ENCODE data around the gene TALDO1. TPM values are rescaled to one million over a fixed set of nuclear protein-coding genes. Genes with fewer than 3 reads are reported as not detected.

TALDO1 gene
- total and polyA plus RNA-seq, 5 experiments from 2014 or later = 120 to 173 (median 160) TPM

- POLR2A ChIA-PET = interaction anchor here (0.6 to 1.5 kb wide), 4 partner anchors 15 to 124 kb away, joined by 3 to 7 read pairs (median 3); no protein-coding TSS in a partner anchor
- ATAC-seq (no peak), DNase-seq (no peak)
- H3K9me3 Mint-ChIP-seq = no peaks in the 10 kb centered on the region
- H3K36me3 Mint-ChIP-seq = peaks cover 0 to 27% (median 2%) of the 10 kb centered on the region in 3 donors
- H3K4me1 Mint-ChIP-seq = peaks cover 7 to 33% (median 29%) of the 10 kb centered on the region in 4 donors
- H3K27me3 Mint-ChIP-seq = no peaks in the 10 kb centered on the region
- peak overlapping the region in 1 of 10 donors; percentile 61 for H3K4me3 Mint-ChIP-seq
- peak overlapping the region in 4 of 10 donors; percentile 34 to 64 (median 53) for H3K27ac Mint-ChIP-seq
Observed at GRCh38 chr11:813456-814096, 66.3 kb downstream of the TALDO1 start.

Other genes with a start within 250 kb of the TALDO1 start
- 100 to 1,000 TPM; 102 to 107 TPM for gene RNH1, start 240.2 kb upstream of the TALDO1 start, total RNA-seq
- 100 to 1,000 TPM; 152 to 198 (median 170) TPM for gene RNH1, start 240.2 kb upstream of the TALDO1 start, polyA plus RNA-seq
- 10 to 100 TPM; 36.2 to 40.7 TPM for gene HRAS, start 211.9 kb upstream of the TALDO1 start, total RNA-seq
- gene HRAS, start 211.9 kb upstream of the TALDO1 start, polyA plus RNA-seq = 10 to 100 TPM in 2 of 3 donors, 1 to 10 TPM in 1; 8.6 to 26.7 (median 15.3) TPM
- 1 to 10 TPM; 4.4 to 5.2 TPM for gene LRRC56, start 209.9 kb upstream of the TALDO1 start, total RNA-seq
- gene LRRC56, start 209.9 kb upstream of the TALDO1 start, polyA plus RNA-seq = 1 to 10 TPM in 1 of 3 donors, under 1 TPM in 2; 0.32 to 1.1 (median 0.44) TPM
- gene LMNTD2, start 186.7 kb upstream of the TALDO1 start, total RNA-seq = 1 to 10 TPM; 6.5 to 7.2 TPM
- gene LMNTD2, start 186.7 kb upstream of the TALDO1 start, polyA plus RNA-seq = 1 to 10 TPM in 1 of 3 donors, under 1 TPM in 2; 0.96 to 1.9 (median 0.99) TPM
- 10 to 100 TPM; 33.7 to 37.6 TPM for gene RASSF7, start 186.5 kb upstream of the TALDO1 start, total RNA-seq
- gene RASSF7, start 186.5 kb upstream of the TALDO1 start, polyA plus RNA-seq = 10 to 100 TPM; 22.5 to 32.3 (median 24.2) TPM
- 10 to 100 TPM; 48.9 to 54.7 TPM for gene PHRF1, start 171.0 kb upstream of the TALDO1 start, total RNA-seq
- gene PHRF1, start 171.0 kb upstream of the TALDO1 start, polyA plus RNA-seq = 10 to 100 TPM in 1 of 3 donors, 1 to 10 TPM in 2; 3.5 to 19.8 (median 6.7) TPM
- gene IRF7, start 131.5 kb upstream of the TALDO1 start, total RNA-seq = 10 to 100 TPM; 55.0 to 55.2 TPM
- gene IRF7, start 131.5 kb upstream of the TALDO1 start, polyA plus RNA-seq = 10 to 100 TPM; 19.8 to 38.6 (median 25.3) TPM
- gene CDHR5, start 122.5 kb upstream of the TALDO1 start, total RNA-seq = not detected
- gene CDHR5, start 122.5 kb upstream of the TALDO1 start, polyA plus RNA-seq = not detected
- gene SCT, start 120.3 kb upstream of the TALDO1 start, total RNA-seq = not detected
- not detected for gene SCT, start 120.3 kb upstream of the TALDO1 start, polyA plus RNA-seq
- 1 to 10 TPM; 1.2 to 1.4 TPM for gene DRD4, start 110.2 kb upstream of the TALDO1 start, total RNA-seq
- not detected for gene DRD4, start 110.2 kb upstream of the TALDO1 start, polyA plus RNA-seq
- gene DEAF1, start 52.2 kb upstream of the TALDO1 start, total RNA-seq = 10 to 100 TPM; 46.5 to 51.0 TPM
- 10 to 100 TPM; 27.0 to 58.2 (median 27.9) TPM for gene DEAF1, start 52.2 kb upstream of the TALDO1 start, polyA plus RNA-seq
- gene TMEM80, start 51.6 kb upstream of the TALDO1 start, total RNA-seq = 10 to 100 TPM; 46.0 to 49.2 TPM
- 10 to 100 TPM; 22.2 to 44.6 (median 32.4) TPM for gene TMEM80, start 51.6 kb upstream of the TALDO1 start, polyA plus RNA-seq
- gene EPS8L2, start 41.2 kb upstream of the TALDO1 start, total RNA-seq = 1 to 10 TPM; 8.2 to 9.7 TPM
- 10 to 100 TPM in 2 of 3 donors, 1 to 10 TPM in 1; 9.6 to 20.4 (median 14.8) TPM for gene EPS8L2, start 41.2 kb upstream of the TALDO1 start, polyA plus RNA-seq
- 10 to 100 TPM; 57.0 to 65.6 TPM for gene GATD1, start 30.0 kb downstream of the TALDO1 start, total RNA-seq
- gene GATD1, start 30.0 kb downstream of the TALDO1 start, polyA plus RNA-seq = 10 to 100 TPM in 2 of 3 donors, 1 to 10 TPM in 1; 7.2 to 20.7 (median 12.8) TPM
- gene CEND1, start 42.6 kb downstream of the TALDO1 start, total RNA-seq = not detected
- gene CEND1, start 42.6 kb downstream of the TALDO1 start, polyA plus RNA-seq = not detected
- 10 to 100 TPM; 18.1 to 19.2 TPM for gene SLC25A22, start 50.8 kb downstream of the TALDO1 start, total RNA-seq
- gene SLC25A22, start 50.8 kb downstream of the TALDO1 start, polyA plus RNA-seq = 10 to 100 TPM in 1 of 3 donors, 1 to 10 TPM in 2; 6.4 to 16.4 (median 6.5) TPM
- gene PIDD1, start 57.8 kb downstream of the TALDO1 start, total RNA-seq = 10 to 100 TPM; 37.7 to 40.7 TPM
- gene PIDD1, start 57.8 kb downstream of the TALDO1 start, polyA plus RNA-seq = 1 to 10 TPM; 2.5 to 6.6 (median 4.1) TPM
- gene RPLP2, start 62.5 kb downstream of the TALDO1 start, total RNA-seq = 1,000 to 10,000 TPM; 5,498 to 5,522 TPM
- 1,000 to 10,000 TPM; 4,080 to 5,338 (median 4,376) TPM for gene RPLP2, start 62.5 kb downstream of the TALDO1 start, polyA plus RNA-seq
- gene PNPLA2, start 71.5 kb downstream of the TALDO1 start, total RNA-seq = 100 to 1,000 TPM; 248 to 251 TPM
- 10 to 100 TPM; 20.5 to 42.7 (median 31.5) TPM for gene PNPLA2, start 71.5 kb downstream of the TALDO1 start, polyA plus RNA-seq
- under 1 TPM; 0.60 to 0.85 TPM for gene CRACR2B, start 80.5 kb downstream of the TALDO1 start, total RNA-seq
- gene CRACR2B, start 80.5 kb downstream of the TALDO1 start, polyA plus RNA-seq = under 1 TPM in 1 of 3 donors, not detected in 2; 0.18 TPM
- gene CD151, start 85.5 kb downstream of the TALDO1 start, total RNA-seq = 10 to 100 TPM; 20.8 to 24.3 TPM
- gene CD151, start 85.5 kb downstream of the TALDO1 start, polyA plus RNA-seq = 10 to 100 TPM in 2 of 3 donors, 1 to 10 TPM in 1; 9.4 to 11.2 (median 10.2) TPM
- 10 to 100 TPM; 50.3 to 50.6 TPM for gene POLR2L, start 95.1 kb downstream of the TALDO1 start, total RNA-seq
- gene POLR2L, start 95.1 kb downstream of the TALDO1 start, polyA plus RNA-seq = 100 to 1,000 TPM in 1 of 3 donors, 10 to 100 TPM in 2; 96.5 to 102 (median 99.7) TPM
- gene TSPAN4, start 95.4 kb downstream of the TALDO1 start, total RNA-seq = 1 to 10 TPM; 6.0 to 8.9 TPM
- 10 to 100 TPM in 1 of 3 donors, 1 to 10 TPM in 2; 7.2 to 12.8 (median 8.3) TPM for gene TSPAN4, start 95.4 kb downstream of the TALDO1 start, polyA plus RNA-seq
- gene CHID1, start 163.3 kb downstream of the TALDO1 start, total RNA-seq = 10 to 100 TPM; 54.6 to 55.8 TPM
- 10 to 100 TPM; 50.2 to 61.5 (median 54.7) TPM for gene CHID1, start 163.3 kb downstream of the TALDO1 start, polyA plus RNA-seq
- gene AP2A2, start 178.4 kb downstream of the TALDO1 start, total RNA-seq = 10 to 100 TPM; 77.8 to 80.8 TPM
- 10 to 100 TPM in 2 of 3 donors, 1 to 10 TPM in 1; 8.2 to 13.9 (median 11.6) TPM for gene AP2A2, start 178.4 kb downstream of the TALDO1 start, polyA plus RNA-seq

All from naive thymus-derived CD8-positive, alpha-beta T cell (primary cell).